Measurements from ENCODE around the gene SLC2A4. TPM values are rescaled to one million over a fixed set of nuclear protein-coding genes. Genes with fewer than 3 reads are reported as not detected.
"Not testable (repeated sequence)": the region's sequence is repeated elsewhere in the genome, so short reads cannot be mapped to it uniquely, and the experiment has no call there.

Gene SLC2A4
- total RNA-seq, 1 experiment from 2014 or later: 1.5 TPM

DNA sequence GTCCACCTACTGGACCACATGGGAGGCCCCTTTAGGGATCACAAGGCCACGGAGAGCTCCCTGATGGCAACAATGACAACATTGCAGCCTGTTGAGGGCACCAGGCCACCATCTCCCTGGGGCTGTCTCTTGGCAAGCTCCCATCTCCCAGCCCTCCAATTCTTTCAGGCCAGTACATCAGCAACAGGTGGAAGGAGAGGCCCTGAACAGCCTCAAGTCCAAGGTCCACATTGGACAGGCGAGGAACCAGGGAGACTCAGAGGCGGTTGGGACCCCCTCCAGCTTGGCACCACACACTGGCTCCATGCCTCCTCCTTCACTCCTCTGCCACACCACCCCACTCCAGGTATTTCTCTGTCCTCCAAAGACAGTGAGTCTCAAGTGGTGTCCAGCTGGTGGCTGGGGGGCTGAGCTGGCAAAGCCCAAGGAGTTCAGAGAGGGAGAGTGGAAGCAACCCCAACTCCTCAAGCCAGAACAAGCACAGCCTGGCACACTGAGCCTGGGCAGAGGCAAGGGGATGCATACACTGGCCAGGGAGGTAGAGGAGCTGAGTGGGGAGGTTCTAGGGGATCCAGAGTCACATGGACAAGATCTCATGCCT lies 53.5 kb downstream of the SLC2A4 start:
- ChIA-PET CTCF (no interaction called here), POLR2A (ENCODE audit: unreplicated experiment) (interaction anchor here (0.6 kb wide), 1 partner anchor 97 kb away, joined by 3 read pairs; no protein-coding TSS in a partner anchor)
- peaks cover 7% of the 10 kb centered on the region; the same call in 1 of the 2 replicates for H3K4me1 ChIP-seq (replicated peaks; ENCODE audit: insufficient read depth)
- no peaks in the 10 kb centered on the region for H3K36me3 ChIP-seq (ENCODE audit: low read depth)
- DNase-seq: no peak
- no peak overlapping the region for H2AFZ ChIP-seq
- no peaks in the 10 kb centered on the region for H3K79me2 ChIP-seq (ENCODE audit: low read depth)
- no peak for TF ChIP-seq CTCF (conservative IDR thresholded peaks at IDR 0.05)
- TF ChIP-seq EZH2 (IDR thresholded peaks at IDR 0.05; ENCODE audit: low read depth): no peak
- peaks cover 5% of the 10 kb centered on the region; the same call in 1 of the 2 replicates for H3F3A ChIP-seq (ENCODE audit: insufficient read depth, low read depth)
- H3K4me2 ChIP-seq: no peak overlapping the region
- no peak overlapping the region for H3K27ac ChIP-seq
- no peak overlapping the region for H3K4me3 ChIP-seq
- no peaks in the 10 kb centered on the region for H3K27me3 ChIP-seq (ENCODE audit: insufficient read depth, low read depth)
- intact Hi-C loops (cut with micrococcal nuclease; ENCODE audit: unreplicated experiment): no loop called here
- BruUV-seq (replicated peaks): no TSS peak
- H3K9me3 ChIP-seq (ENCODE audit: insufficient read depth, low read depth): no peaks in the 10 kb centered on the region
- H4K20me1 ChIP-seq (ENCODE audit: insufficient read depth): no peaks in the 10 kb centered on the region
- H3K9me2 ChIP-seq (ENCODE audit: insufficient read depth): no peaks in the 10 kb centered on the region

GRCh38 chr17:7335765-7336164 lies 54.2 kb downstream of the SLC2A4 start:
- POLR2A ChIA-PET (ENCODE audit: unreplicated experiment): not testable (repeated sequence)

DNA sequence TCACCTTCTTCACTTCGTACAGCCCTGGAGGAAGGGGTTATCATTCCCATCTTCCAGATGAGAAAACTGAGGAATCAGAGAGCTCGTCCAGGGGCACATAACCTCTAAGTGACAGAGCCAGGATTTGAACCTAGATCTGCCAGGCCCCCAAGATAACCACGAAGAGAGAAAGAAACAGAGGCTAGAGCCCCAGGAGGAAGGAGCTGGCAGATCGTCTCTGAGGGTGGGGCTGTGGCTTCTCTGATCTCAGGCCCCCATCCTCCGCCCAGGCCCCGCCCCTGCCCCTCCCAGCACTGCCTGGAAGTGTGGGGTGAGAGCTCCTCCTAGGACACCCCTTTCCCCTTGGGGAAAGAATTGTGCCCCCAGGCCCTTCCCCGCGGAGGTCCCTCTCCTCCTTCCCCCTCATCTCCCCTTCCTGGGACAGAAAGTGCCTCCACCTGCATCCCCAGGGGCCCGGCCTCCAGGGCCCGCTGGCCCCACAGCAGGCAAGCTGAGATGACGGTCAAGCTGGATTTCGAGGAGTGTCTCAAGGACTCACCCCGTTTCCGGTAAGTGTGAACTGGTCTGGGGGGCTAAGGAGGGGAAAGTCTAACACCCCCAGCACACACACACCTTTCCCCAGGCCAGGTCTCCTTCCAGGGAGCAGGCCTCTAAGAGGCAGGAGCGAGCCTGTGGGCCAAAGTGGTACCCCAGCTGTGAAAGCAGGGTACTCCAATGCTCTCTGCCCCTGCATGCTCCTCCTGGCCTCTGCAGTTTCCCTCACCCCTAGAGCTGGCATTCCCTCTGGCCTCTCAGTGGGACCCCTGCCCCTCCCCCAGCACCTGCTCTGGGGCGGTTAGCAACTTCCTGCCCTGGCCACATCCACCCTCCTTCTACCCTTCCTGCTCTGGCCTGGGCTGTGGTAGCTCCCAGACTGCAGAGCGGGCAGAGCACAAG lies 55.0 kb downstream of the SLC2A4 start, which contains the start of gene ACAP1:
TSS of gene ACAP1 (plus strand) at position 290 of the 936 bp plus-strand sequence. CDS start at position 496, 206 bp downstream.
- intact Hi-C loops (cut with micrococcal nuclease; ENCODE audit: unreplicated experiment): no loop called here
- ChIA-PET POLR2A (ENCODE audit: unreplicated experiment) (no interaction called here), CTCF (interaction anchor here (1.4 kb wide), 1 partner anchor 9 kb away, joined by 4 read pairs; no protein-coding TSS in a partner anchor)
- Histone ChIP-seq H3K9me2 (ENCODE audit: insufficient read depth) (no peaks in the 10 kb centered on the region), H3K9me3 (ENCODE audit: insufficient read depth, low read depth) (no peaks in the 10 kb centered on the region), H3K4me3 (no peak within 1 kb of the TSS), H3F3A (ENCODE audit: insufficient read depth, low read depth) (no peaks in the 10 kb centered on the region; the same call in 1 of the 2 replicates), H3K79me2 (ENCODE audit: low read depth) (no peaks in the 10 kb centered on the region), H3K4me1 (replicated peaks; ENCODE audit: insufficient read depth) (no peaks in the 10 kb centered on the region), H4K20me1 (ENCODE audit: insufficient read depth) (no peaks in the 10 kb centered on the region), H3K36me3 (ENCODE audit: low read depth) (no peaks in the 10 kb centered on the region), H2AFZ (no peak within 1 kb of the TSS), H3K27me3 (ENCODE audit: insufficient read depth, low read depth) (no peaks in the 10 kb centered on the region), H3K4me2 (no peak within 1 kb of the TSS), H3K27ac (no peak within 1 kb of the TSS)
- TF ChIP-seq CTCF (conservative IDR thresholded peaks at IDR 0.05): no peak
- no peak for TF ChIP-seq EZH2 (IDR thresholded peaks at IDR 0.05; ENCODE audit: low read depth)
- no TSS peak for BruUV-seq (replicated peaks)
- no peak for DNase-seq

More at GRCh38 chr17:7335765-7336164, 54.2 kb downstream of the SLC2A4 start:
- H3K9me2 ChIP-seq (ENCODE audit: insufficient read depth); intact Hi-C loops (cut with micrococcal nuclease; ENCODE audit: unreplicated experiment); H3K36me3 ChIP-seq (ENCODE audit: low read depth); H3K4me3 ChIP-seq; H3K9me3 ChIP-seq (ENCODE audit: insufficient read depth, low read depth); CTCF ChIA-PET; H4K20me1 ChIP-seq (ENCODE audit: insufficient read depth); H3K4me2 ChIP-seq; H3K79me2 ChIP-seq (ENCODE audit: low read depth); H3K4me1 ChIP-seq (replicated peaks; ENCODE audit: insufficient read depth); BruUV-seq (replicated peaks); H2AFZ ChIP-seq; DNase-seq; H3F3A ChIP-seq (ENCODE audit: insufficient read depth, low read depth); H3K27me3 ChIP-seq (ENCODE audit: insufficient read depth, low read depth); H3K27ac ChIP-seq: not testable (repeated sequence)

GRCh38 chr17:7337600-7337999 lies 56.1 kb downstream of the SLC2A4 start:
- intact Hi-C loops (cut with micrococcal nuclease; ENCODE audit: unreplicated experiment); POLR2A ChIA-PET (ENCODE audit: unreplicated experiment); H3K4me3 ChIP-seq; H4K20me1 ChIP-seq (ENCODE audit: insufficient read depth); H3K27ac ChIP-seq; H3K9me2 ChIP-seq (ENCODE audit: insufficient read depth); DNase-seq; H3F3A ChIP-seq (ENCODE audit: insufficient read depth, low read depth); H3K9me3 ChIP-seq (ENCODE audit: insufficient read depth, low read depth); H3K4me1 ChIP-seq (replicated peaks; ENCODE audit: insufficient read depth); H3K4me2 ChIP-seq; H3K36me3 ChIP-seq (ENCODE audit: low read depth); BruUV-seq (replicated peaks); H2AFZ ChIP-seq; H3K27me3 ChIP-seq (ENCODE audit: insufficient read depth, low read depth); H3K79me2 ChIP-seq (ENCODE audit: low read depth): not testable (repeated sequence)
- CTCF ChIA-PET: interaction anchor here (0.6 to 1.4 kb wide), 2 partner anchors 8 to 379 kb away, joined by 3 to 4 read pairs; no protein-coding TSS in a partner anchor
